Prostate gland (tissue), 2 donors: ENCODE data around the gene MAP7D2. TPM values are rescaled to one million over a fixed set of nuclear protein-coding genes. Genes with fewer than 3 reads are reported as not detected.

ENCODE experiments used
- DNase-seq: peaks from one replicate; pipeline ENCODE4 v3.0.0-alpha.2; 2019; ENCODE audit warnings: low spot score
- H3K27ac ChIP-seq, 2 donors: fragments of 200-600 bp; sonication (generic); 2 replicates each; pipeline ENCODE4 v1.5.1; 2017 to 2019
- H3K27me3 ChIP-seq: fragments of 200-600 bp; sonication (generic); replicated peaks from 2 replicates; pipeline ENCODE4 v1.5.1; 2019; ENCODE audit not compliant: insufficient read depth
- H3K36me3 ChIP-seq, 2 donors: fragments of 200-600 bp; sonication (generic); 1 replicate in 1 of 2; 2 replicates in 1 of 2; pipeline versions ENCODE4 v1.5.1 to v1.8.1; 2017 to 2019
- H3K4me1 ChIP-seq: fragments of 200-600 bp; sonication (generic); replicated peaks from 2 replicates; pipeline ENCODE4 v1.5.1; 2019
- H3K4me3 ChIP-seq, 2 donors: fragments of 200-600 bp; sonication (generic); 2 replicates each; pipeline ENCODE4 v1.5.1; 2017 to 2019
- H3K9me3 ChIP-seq: fragments of 200-600 bp; sonication (generic); 2 replicates; pipeline ENCODE4 v1.5.1; 2017
- POLR2A ChIP-seq: fragments of 450-650 bp; IDR thresholded peaks from one replicate; pipeline ENCODE4 v1.6.1; 2016; ENCODE audit warnings: antibody characterized with exemption, mild to moderate bottlenecking
- POLR2AphosphoS5 ChIP-seq: sonication (generic); formaldehyde crosslinking; IDR thresholded peaks from one replicate; pipeline ENCODE4 v1.6.1; 2017; ENCODE audit warnings: antibody characterized with exemption
- WGBS: methylation state at CpG from one replicate; pipeline ENCODE4 v1.1.5; 2018; 5-methylcytosine and 5-hydroxymethylcytosine counted together
- intact Hi-C: fragments of 100-400 bp; cut with DNase I; formaldehyde crosslinking; loops from one replicate; pipeline ENCODE4 v1.14.2; 2022
- microRNA counts, 2 donors: library from miRNA; unstranded; fragments of <30 nt; microRNA quantifications; one replicate each; lab custom pipeline; 2016 to 2017
- microRNA-seq: library from miRNA; unstranded; fragments of <30 nt; microRNA quantifications from one replicate; pipeline ENCODE4, GENCODE V29; 2016
- small RNA-seq, 2 donors: library from RNA; depleted of rRNA; stranded (forward); fragments of <200 nt; gene quantifications; one replicate each; pipeline ENCODE3, GENCODE V24; 2016
- total RNA-seq, 2 donors: library from RNA; depleted of rRNA; stranded (reverse); fragments of >200 nt; gene quantifications; one replicate each; pipeline ENCODE4 v1.1.0, GENCODE V29; 2016
- TF ChIP-seq, protein P1 (sequence below), 4 experiments: fragments of 200-600 bp in 2 of 4; fragments of 450-650 bp in 2 of 4; sonication (generic) in 2 of 4; IDR thresholded peaks; 1 replicate in 3 of 4; 2 replicates in 1 of 4; pipeline ENCODE4 v1.5.1; 2016 to 2019; ENCODE audit warnings: antibody characterized with exemption in 4 of 4, mild to moderate bottlenecking in 2 of 4, moderate library complexity in 2 of 4

MAP7D2 gene
- total RNA-seq, 2 donors from 2014 or later, result 1.3 to 9.9 TPM

DNA sequence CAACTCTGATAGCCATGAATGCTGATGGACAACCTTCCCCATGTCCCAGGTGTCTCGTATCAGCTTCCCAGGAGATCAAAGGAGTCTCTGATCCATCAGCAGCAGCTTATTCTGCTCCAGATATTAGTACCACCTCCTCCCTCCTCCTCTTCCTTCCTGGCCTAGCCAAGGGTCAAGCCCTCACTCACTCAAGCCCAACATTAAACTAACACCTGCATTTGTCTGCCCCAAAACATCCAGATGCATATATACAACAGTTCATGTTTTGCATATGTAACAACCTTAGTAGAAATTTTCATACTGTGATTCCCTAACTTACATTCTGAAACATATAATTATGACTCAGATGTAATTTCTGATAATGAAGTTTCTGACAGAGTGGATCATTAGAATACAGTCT, 155.8 kb downstream of the MAP7D2 start:
- 100% methylated on average over 1 of the region's 1 CpG for WGBS

DNA sequence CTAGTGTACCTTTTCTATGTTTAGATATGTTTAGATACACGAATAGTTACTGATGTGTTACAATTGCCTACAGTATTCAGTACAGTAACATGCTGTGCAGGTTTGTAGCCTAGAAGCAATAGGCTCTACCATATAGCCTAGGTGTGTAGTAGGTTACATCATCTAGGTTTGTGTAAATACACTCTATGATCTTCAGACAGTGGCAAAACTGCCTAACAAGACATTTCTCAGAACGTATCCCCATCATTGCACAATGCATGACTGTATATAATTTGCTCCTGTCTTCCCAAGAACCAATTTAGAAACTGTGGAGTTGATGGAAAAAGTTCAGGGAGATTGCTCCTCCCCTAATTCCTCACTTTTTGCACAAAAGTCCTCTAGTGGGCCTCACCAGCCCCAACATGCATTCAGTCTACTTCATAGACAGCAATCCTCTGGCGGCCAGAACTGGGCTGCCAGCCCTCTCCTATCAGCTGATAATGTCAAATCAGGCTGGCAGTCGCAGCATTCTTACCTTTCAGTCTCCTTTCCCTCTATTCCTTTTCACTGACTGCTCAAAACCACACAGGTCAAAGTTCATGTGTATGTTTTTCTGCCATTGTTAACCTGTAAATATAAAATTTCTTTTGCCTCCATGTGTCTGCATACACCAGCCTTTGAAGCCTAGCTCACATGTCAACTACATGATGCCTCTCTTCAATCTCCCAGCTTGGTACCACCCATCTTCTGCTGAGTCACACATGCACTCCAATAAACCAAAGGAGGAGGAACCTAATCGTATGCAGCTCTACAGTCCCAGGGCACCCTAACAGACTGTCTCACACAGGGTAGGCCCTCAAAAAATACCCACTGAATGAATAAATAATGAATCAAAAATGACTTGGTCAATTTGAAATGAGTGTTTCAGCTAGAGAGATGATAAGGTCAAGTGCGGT, 157.9 kb downstream of the MAP7D2 start:
- no peaks in the 10 kb centered on the region for H3K9me3 ChIP-seq
- no peaks in the 10 kb centered on the region for H3K27me3 ChIP-seq
- WGBS, result 92% methylated on average over 6 of the region's 6 CpGs
- no peak overlapping the region for H3K4me3 ChIP-seq
- no peaks in the 10 kb centered on the region for H3K36me3 ChIP-seq
- H3K4me1 ChIP-seq, result no peaks in the 10 kb centered on the region
- H3K27ac ChIP-seq, result no peak overlapping the region
- TF ChIP-seq, protein P1, sequence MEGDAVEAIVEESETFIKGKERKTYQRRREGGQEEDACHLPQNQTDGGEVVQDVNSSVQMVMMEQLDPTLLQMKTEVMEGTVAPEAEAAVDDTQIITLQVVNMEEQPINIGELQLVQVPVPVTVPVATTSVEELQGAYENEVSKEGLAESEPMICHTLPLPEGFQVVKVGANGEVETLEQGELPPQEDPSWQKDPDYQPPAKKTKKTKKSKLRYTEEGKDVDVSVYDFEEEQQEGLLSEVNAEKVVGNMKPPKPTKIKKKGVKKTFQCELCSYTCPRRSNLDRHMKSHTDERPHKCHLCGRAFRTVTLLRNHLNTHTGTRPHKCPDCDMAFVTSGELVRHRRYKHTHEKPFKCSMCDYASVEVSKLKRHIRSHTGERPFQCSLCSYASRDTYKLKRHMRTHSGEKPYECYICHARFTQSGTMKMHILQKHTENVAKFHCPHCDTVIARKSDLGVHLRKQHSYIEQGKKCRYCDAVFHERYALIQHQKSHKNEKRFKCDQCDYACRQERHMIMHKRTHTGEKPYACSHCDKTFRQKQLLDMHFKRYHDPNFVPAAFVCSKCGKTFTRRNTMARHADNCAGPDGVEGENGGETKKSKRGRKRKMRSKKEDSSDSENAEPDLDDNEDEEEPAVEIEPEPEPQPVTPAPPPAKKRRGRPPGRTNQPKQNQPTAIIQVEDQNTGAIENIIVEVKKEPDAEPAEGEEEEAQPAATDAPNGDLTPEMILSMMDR (IDR thresholded peaks at IDR 0.05), result no peak
- no peak for TF ChIP-seq POLR2A
- no peak for DNase-seq
- intact Hi-C loops, result no loop called here

More for the DNA sequence above, 155.8 kb downstream of the MAP7D2 start:
- Histone ChIP-seq H3K27me3 (no peaks in the 10 kb centered on the region), H3K9me3 (no peaks in the 10 kb centered on the region), H3K4me3 (no peak overlapping the region), H3K36me3 (no peaks in the 10 kb centered on the region), H3K27ac (no peak overlapping the region), H3K4me1 (no peaks in the 10 kb centered on the region)
- TF ChIP-seq, protein P1 (IDR thresholded peaks at IDR 0.05), result no peak
- TF ChIP-seq POLR2A, result no peak
- TF ChIP-seq POLR2AphosphoS5, result no peak
- no peak for DNase-seq
- intact Hi-C loops, result no loop called here

DNA sequence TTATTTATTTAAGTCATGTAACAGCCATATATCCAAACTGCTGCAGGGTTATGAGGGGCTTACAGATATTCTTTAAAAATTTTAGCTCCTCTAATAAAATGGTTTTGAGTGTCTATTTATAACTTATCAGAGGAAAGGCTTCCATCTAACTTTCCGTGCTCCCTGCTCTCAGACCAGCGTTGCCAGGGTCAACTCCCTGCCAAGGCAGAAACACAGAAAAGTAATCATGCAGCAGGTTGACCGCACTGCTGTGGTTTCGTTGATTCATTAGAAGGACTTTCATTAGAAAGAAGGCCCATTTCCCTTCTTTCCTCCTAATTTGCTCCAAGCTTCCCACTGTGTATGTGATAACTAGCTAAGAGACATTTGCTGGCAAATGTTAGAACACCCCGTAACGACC, 159.8 kb downstream of the MAP7D2 start:
- Histone ChIP-seq H3K36me3 (no peaks in the 10 kb centered on the region), H3K4me3 (no peak overlapping the region), H3K27me3 (no peaks in the 10 kb centered on the region), H3K9me3 (no peaks in the 10 kb centered on the region), H3K4me1 (no peaks in the 10 kb centered on the region), H3K27ac (no peak overlapping the region)
- WGBS, result 68% methylated on average over 6 of the region's 6 CpGs
- no peak for TF ChIP-seq POLR2A
- TF ChIP-seq, protein P1 (IDR thresholded peaks at IDR 0.05), result no peak
- TF ChIP-seq POLR2AphosphoS5, result no peak
- intact Hi-C loops, result no loop called here
- no peak for DNase-seq

MicroRNAs within 50 kb of the gene (microRNA counts, 767-probe panel; counts per million panel counts)
- microRNA hsa-miR-23c (lab: Ali Mortazavi, UCI), result 268 to 431 counts per million in 2 donors

Small RNA genes lying within 50 kb of the gene (microRNA-seq; reads per million reads assigned to microRNA genes)
- 90.2 reads per million, percentile 74 among the genes with 10 or more reads in this experiment for gene MIR23C

Small RNA genes lying within 50 kb of the gene (small RNA-seq; reads per million reads assigned to genes)
- 0.19 to 0.70 reads per million in 2 donors for gene MIR23C
- 0 reads per million in 2 donors for gene RF00019
- gene RF00493, result 30.1 to 41.1 reads per million in 2 donors
- 0 reads per million in 2 donors for gene RF00494

Other genes starting within 250 kb of the MAP7D2 start
- 1 to 10 TPM; 4.2 to 8.0 TPM for gene SH3KBP1, start 229.3 kb downstream of the MAP7D2 start, total RNA-seq
- 10 to 100 TPM in 1 of 2 donors, 1 to 10 TPM in 1; 7.3 to 10.1 TPM for gene BCLAF3, start 125.8 kb downstream of the MAP7D2 start, total RNA-seq
- gene EIF1AX, start 24.9 kb upstream of the MAP7D2 start, total RNA-seq, result 10 to 100 TPM; 28.0 to 51.3 TPM
- gene RPS6KA3, start 150.0 kb upstream of the MAP7D2 start, total RNA-seq, result 10 to 100 TPM; 19.8 to 52.8 TPM